PC-3 (cell line): ENCODE results near the gene TSHZ2.

Source experiments
- CTCF ChIP-seq: fragments of 300-600 bp; sonication (generic); conservative IDR thresholded peaks from 2 replicates; pipeline ENCODE4 v1.5.1; 2017; ENCODE audit warnings: antibody characterized with exemption, low read depth, mild to moderate bottlenecking, low read length
- EZH2 ChIP-seq: fragments of 300-600 bp; sonication (generic); IDR thresholded peaks from one replicate; pipeline ENCODE4 v1.6.1; 2017; ENCODE audit warnings: antibody characterized with exemption, mild to moderate bottlenecking, low read length; ENCODE audit not compliant: unreplicated experiment
- EZH2phosphoT487 ChIP-seq: fragments of 300-600 bp; sonication (generic); IDR thresholded peaks from 2 replicates; pipeline ENCODE4 v1.6.1; 2018; ENCODE audit warnings: mild to moderate bottlenecking, antibody characterized with exemption, low read length, borderline replicate concordance

GRCh38 chr20:53042521-53042920 is 70.4 kb downstream of the TSHZ2 start:
- TF ChIP-seq EZH2phosphoT487 (no peak), CTCF (no peak), EZH2 (no peak)
